Astrocyte of the hippocampus (primary cell): ENCODE measurements around the gene DDI1.

ENCODE experiments used
- DNase-seq: peaks from one replicate; pipeline ENCODE4 v3.0.0; 2011; ENCODE audit warnings: low read depth, low spot score

Gene DDI1

DNA sequence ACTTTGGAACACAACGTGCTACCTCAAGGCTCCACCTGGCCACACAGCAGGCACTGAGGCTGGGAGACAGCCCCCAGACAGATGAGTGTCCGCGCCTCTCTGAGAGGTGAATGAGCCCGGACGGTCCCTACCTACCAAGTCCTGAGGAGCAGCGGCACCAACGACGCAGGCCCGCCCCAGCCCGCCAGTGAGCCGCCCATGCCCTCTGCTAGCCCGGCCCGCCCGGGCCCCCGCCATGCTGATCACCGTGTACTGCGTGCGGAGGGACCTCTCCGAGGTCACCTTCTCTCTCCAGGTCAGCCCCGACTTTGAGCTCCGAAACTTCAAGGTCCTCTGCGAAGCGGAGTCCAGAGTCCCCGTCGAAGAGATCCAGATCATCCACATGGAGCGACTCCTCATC lies at the start of gene DDI1:
DDI1 (plus strand) TSS at position 53 of the 400 bp plus-strand sequence; CDS start at position 236, 183 bp downstream.
- DNase-seq: no peak

- DNase-seq: no peak
Measured at GRCh38 chr11:103987629-103988594, 48.5 kb upstream of the DDI1 start.

DNA sequence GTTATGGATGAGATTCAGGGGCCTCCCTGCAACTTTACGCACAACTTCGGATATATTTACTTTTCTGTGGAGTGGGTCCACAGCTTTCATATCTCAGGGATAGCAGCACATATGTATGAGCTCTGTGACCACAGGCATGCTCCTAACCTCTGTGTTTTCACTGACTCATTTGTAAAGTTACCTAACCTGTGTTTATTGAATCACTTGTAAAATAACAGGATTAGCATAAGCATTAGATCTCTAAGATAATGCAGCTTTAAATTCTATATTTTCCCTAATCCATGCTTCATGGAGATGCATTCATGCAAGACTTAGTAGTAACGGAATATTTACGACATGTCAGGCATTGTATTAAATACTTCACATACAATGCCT lies 47.9 kb upstream of the DDI1 start:
- peak; percentile 63 for DNase-seq

- no peak for DNase-seq
Measured at GRCh38 chr11:103993507-103993906, 42.9 kb upstream of the DDI1 start.

- peak; percentile 6 for DNase-seq
Measured at GRCh38 chr11:103994094-103994493, 42.3 kb upstream of the DDI1 start.

- DNase-seq: no peak
Measured at GRCh38 chr11:103994518-103994917, 41.9 kb upstream of the DDI1 start.

- DNase-seq: no peak
Measured at GRCh38 chr11:103995896-103996295, 40.5 kb upstream of the DDI1 start.

DNA sequence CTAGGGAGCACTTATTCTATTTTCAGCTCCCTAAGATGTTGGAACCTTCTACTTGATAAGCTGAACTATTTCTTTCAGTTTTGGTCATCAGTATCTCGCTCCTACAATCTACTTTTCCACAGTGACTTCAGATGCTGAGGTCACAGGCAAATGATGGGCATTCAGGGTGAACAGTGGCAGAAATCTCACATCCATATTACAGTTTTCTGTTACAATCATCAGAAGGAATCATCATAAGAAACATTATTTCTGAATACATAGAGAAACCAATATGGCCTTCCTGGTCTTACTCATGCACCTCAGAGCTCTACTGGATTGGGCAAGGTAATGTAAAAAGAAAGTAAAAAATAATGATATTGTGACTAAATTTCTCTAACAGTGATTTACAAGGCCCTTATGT lies 39.4 kb upstream of the DDI1 start:
- no peak for DNase-seq

- DNase-seq: no peak
Measured at GRCh38 chr11:103998826-103999508, 37.5 kb upstream of the DDI1 start.

- DNase-seq: peak; percentile 58
Measured at GRCh38 chr11:104000798-104001197, 35.6 kb upstream of the DDI1 start.

GRCh38 chr11:104001561-104002056 lies 34.8 kb upstream of the DDI1 start:
- DNase-seq: peak; percentile 30

- DNase-seq: peak; percentile 75
Measured at GRCh38 chr11:104003491-104003890, 32.9 kb upstream of the DDI1 start.

DNA sequence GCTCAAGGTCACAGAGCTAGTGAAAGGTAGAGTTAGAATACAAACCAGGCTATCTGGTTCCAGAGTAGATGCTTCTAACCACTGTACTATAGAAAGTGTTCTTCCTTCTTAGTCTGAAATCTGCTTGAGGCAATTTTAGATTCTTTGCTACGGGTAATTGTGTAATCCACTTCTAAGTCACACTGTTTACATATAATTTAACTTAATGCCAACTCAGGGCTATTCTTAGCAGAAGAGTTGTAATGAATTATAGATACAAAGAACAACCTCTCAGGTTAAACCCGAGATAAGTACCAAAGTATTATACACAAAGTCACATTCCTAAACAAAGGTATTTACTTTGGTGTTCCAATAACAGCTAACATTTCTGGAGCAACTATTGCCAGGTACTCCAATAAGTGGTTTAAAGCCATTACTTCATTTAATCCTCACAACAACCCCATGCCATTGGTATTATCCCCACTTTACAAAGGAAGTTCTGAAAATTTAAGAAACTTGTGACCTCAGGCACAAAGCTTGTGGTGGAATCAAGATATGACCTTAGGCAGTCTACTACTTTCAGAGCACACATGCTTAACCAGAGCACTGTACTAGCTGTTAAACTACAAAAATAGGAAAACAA lies 31.1 kb upstream of the DDI1 start:
- no peak for DNase-seq

DNA sequence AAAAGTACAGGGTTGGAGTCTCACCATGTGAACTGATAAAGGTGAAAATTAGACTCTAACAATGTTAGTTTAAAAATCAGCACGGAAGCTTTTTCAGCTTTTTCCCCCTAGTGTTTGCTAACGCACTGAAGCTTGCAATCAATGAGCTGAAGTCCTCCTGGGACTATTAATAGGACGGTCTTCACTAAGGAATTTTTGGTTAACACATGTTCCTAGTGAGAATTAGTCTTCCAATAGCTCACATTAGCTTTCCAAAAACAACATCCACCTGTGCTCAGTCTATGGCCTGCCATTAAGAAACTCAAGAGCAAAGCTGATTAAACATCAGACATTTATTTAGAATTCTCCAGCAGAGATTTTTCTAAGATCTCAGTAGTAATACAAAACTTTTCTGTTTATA lies 26.7 kb upstream of the DDI1 start:
- DNase-seq: no peak

DNA sequence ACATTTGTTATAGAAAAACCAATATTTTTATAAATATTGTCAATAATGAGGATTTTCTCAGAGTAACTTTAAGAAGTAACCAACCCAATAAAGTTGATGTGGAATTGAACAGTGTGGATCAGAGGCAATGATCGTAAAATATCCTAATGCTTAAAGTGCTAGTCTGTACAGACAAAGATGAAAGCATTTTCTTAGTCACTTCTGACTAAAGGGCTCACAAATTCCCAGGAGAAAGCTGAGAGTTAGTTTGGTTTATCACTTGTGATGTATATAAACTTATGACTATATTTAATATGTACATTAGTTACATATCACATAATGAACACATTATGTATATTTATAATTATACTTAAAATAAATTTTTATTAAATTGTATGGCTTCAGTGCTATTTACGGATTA lies 25.4 kb upstream of the DDI1 start:
- DNase-seq: no peak

DNA sequence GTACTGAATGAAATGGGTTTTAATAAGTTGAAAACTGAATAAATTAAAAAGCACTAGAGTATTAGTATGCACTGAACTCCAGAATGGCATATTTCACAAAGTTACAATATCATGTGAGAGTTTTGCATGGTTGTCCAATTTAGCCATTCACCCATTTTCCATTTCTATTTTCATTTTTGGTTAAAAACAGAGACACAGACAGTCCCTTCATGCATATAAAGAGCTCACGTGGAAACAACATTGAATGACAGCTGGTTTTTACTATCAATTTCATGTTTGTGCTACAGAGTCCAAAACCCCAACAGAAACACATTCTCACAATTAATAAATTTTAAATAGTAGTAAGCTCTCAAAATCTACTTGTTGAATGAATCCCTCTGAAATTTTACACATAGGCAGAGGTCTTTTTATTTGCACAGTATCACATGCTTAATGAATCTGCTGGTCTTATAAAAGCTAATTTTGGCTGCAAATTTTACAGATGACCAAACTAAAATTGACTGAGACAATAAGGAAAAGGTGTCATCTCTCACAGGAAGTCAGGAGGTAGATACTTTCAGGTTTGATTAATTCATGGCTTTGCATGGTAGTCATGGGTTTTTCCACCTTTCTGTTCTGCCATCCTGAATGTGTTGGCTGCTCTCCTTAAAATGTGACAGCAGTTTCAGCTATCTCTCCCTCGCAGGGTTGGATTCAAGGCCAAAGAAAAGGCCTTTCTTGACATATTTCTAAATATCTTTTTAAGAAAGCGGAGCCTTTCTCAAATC lies 20.6 kb upstream of the DDI1 start:
- DNase-seq: no peak

DNA sequence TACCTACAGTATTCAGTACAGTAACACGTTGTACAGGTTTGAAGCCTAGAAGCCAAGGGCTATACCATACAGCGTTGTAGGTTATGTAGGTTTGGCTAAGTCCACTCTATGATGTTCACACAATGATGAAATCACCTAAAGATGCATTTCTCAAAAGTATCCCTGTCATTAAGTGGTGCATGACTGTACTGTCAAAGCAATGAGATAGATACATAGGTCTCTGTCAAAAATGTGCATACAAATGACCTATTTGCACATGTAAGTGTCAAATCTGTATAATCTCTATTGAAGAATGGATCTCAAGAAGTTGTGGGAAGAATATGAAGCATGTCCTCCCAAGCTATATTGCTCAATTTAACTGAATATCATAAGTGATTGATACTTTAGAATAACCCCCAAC lies 11.9 kb upstream of the DDI1 start:
- DNase-seq: no peak

DNA sequence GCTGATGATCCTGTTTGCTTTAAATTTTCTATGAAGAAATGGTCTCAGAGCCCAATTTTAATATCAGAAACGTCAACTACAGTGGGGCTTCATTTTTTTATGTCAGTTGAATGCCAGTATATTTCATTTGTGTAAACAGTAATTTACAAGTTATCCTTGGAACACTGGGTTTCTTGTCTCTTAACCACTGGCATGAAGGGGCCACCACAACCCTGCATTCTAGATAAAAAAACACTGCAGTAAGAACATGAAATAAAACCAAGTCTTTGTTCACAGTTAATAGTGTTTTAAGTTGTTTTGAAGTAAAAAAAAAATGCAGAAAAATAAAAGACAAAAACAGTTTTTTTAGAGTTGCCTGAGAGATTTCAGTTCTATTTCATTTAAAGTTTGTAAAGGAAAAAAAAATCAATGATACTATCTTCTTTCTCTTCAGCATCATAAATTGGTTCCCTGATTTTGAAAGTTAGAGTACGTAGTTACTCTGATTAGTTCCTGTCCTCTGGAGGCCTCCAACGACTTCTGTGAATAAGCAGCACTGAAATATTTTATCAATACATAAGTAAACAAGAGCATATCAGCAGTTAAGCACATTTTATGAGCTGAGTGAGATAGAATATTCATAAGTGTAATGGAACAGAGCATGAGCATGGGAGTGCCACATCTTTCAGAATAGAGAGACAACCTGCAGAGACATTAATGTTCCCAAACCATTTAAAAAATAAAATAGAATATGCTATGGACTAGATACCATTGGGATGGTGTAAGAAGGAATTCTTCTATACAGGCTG lies 7.8 kb upstream of the DDI1 start:
- peak; percentile 78 for DNase-seq

GRCh38 chr11:104033134-104033533 lies 3.3 kb upstream of the DDI1 start:
- DNase-seq: peak; percentile 79

GRCh38 chr11:104033561-104033960 lies 2.9 kb upstream of the DDI1 start:
- DNase-seq: no peak

GRCh38 chr11:104036995-104037394 lies 555 bp downstream of the DDI1 start:
- no peak for DNase-seq
